Brain microvascular endothelial cell (primary cell): ENCODE data around the gene KRT73.

Experiments
- DNase-seq: peaks from one replicate; pipeline ENCODE4 v3.0.0-alpha.2; 2020
- H3K27ac ChIP-seq: fragments of 250-450 bp; sonication (Bioruptor Pico); 2 replicates; pipeline ENCODE4 v1.5.1; 2020; ENCODE audit warnings: mild to moderate bottlenecking, moderate library complexity
- H3K27me3 ChIP-seq: fragments of 250-450 bp; sonication (Bioruptor Pico); replicated peaks from 2 replicates; pipeline ENCODE4 v1.5.1; 2020; ENCODE audit warnings: mild to moderate bottlenecking
- H3K36me3 ChIP-seq: fragments of 250-450 bp; sonication (Bioruptor Pico); replicated peaks from 2 replicates; pipeline ENCODE4 v1.5.1; 2020; ENCODE audit warnings: mild to moderate bottlenecking
- H3K4me3 ChIP-seq: 2 replicates; pipeline ENCODE4 v1.5.1; 2011; ENCODE audit warnings: low read depth, mild to moderate bottlenecking, control low read depth, low read length, moderate library complexity
- in situ Hi-C: cut with HindIII; loops from 2 replicates; pipeline ENCODE4 v1.10.0; 2017; ENCODE audit warnings: low sequenced_read_pairs, low pct_ligation_motif_present
- TF ChIP-seq, protein P1 (sequence below): IDR thresholded peaks from 2 replicates; pipeline ENCODE4 v1.5.1; 2011; ENCODE audit warnings: low read depth, mild to moderate bottlenecking, moderate library complexity, low read length, control low read depth, inconsistent platforms; ENCODE audit errors: missing control alignments

The KRT73 gene

DNA sequence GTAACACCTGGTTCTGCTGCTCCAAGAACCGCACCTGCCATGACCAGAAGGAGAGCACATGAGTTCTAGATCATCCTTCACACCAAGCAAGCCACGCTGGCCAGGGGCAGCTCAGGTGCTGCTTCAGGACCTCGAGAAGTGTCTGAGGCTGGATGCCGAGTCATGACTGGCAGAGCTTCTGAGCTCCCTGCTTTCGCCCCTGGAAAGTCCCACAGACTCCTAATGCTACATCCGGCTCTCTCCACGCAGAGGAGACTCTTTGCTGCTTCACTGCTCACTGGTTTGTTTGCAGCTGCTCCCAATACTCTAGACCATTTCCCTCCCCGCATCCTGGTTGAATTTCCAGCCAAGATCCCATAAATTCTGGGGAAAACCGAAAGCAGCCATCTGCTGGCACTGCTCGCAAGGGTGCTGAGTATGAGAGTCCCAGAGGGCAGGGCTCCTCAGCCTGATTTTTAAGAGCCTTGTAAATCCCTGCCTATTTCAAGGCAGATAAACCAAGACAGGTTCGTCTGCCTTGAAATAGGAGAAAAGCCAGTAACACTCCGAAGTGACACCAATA is 32.2 kb upstream of the KRT73 start:
- Histone ChIP-seq H3K27ac (no peak overlapping the region), H3K4me3 (no peak overlapping the region), H3K36me3 (no peaks in the 10 kb centered on the region), H3K27me3 (peaks cover 7% of the 10 kb centered on the region)
- in situ Hi-C loops: no loop called here
- TF ChIP-seq, protein P1, sequence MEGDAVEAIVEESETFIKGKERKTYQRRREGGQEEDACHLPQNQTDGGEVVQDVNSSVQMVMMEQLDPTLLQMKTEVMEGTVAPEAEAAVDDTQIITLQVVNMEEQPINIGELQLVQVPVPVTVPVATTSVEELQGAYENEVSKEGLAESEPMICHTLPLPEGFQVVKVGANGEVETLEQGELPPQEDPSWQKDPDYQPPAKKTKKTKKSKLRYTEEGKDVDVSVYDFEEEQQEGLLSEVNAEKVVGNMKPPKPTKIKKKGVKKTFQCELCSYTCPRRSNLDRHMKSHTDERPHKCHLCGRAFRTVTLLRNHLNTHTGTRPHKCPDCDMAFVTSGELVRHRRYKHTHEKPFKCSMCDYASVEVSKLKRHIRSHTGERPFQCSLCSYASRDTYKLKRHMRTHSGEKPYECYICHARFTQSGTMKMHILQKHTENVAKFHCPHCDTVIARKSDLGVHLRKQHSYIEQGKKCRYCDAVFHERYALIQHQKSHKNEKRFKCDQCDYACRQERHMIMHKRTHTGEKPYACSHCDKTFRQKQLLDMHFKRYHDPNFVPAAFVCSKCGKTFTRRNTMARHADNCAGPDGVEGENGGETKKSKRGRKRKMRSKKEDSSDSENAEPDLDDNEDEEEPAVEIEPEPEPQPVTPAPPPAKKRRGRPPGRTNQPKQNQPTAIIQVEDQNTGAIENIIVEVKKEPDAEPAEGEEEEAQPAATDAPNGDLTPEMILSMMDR: no peak
- no peak for DNase-seq

DNA sequence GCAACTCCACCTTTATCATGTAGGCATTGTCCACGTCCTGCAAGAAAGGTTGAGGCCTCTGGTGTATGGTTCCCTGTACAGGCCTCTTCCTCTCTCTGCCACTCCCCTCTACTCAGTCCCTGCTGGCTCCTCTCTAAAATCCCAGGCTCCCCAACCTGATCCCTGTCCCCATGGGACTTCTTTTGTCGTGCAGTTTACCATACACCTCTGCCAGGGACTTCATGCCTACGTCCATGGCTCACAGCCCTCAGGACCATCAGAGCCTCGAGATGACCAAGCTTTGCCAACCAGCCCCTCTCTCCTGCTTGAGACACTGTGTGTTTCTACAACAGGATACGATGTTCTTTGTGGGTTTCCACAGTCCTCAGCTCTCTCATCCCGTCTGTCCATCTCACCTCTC is 30.7 kb upstream of the KRT73 start:
- DNase-seq: no peak
- Histone ChIP-seq H3K36me3 (no peaks in the 10 kb centered on the region), H3K27ac (no peak overlapping the region), H3K4me3 (no peak overlapping the region), H3K27me3 (peaks cover 5% of the 10 kb centered on the region)
- in situ Hi-C loops: loop anchor here (25.0 kb wide), 1 partner anchor 213 kb away; no protein-coding TSS in a partner anchor
- TF ChIP-seq, protein P1: no peak

DNA sequence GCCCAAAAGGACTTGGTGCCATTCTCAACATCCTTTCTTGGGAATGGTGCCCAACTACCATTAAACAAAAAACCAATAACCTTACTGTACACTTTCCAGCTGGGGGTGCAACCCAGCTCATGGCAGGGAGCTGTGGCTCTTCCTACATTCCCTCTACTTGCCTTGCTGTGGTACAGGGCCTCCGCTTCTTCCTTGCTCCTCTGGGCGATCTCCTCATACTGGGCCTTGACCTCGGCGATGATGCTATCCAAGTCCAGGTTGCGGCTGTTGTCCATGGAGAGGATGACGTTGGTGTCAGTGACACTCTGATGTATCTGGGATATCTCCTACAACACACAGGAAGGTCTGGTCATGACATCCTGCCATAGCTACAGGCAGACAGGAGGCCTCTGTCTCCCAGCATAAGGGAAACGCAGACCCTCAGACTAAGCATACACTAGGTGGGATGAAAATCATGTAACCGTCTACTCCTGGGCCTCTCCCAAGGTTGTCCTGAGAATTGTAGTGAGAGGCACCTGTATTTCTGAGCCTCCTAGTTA is 29.7 kb upstream of the KRT73 start:
- Histone ChIP-seq H3K4me3 (no peak overlapping the region), H3K36me3 (no peaks in the 10 kb centered on the region), H3K27me3 (peaks cover 2% of the 10 kb centered on the region), H3K27ac (no peak overlapping the region)
- TF ChIP-seq, protein P1: no peak
- DNase-seq: no peak
- in situ Hi-C loops: loop anchor here (25.0 kb wide), 1 partner anchor 214 kb away; no protein-coding TSS in a partner anchor

DNA sequence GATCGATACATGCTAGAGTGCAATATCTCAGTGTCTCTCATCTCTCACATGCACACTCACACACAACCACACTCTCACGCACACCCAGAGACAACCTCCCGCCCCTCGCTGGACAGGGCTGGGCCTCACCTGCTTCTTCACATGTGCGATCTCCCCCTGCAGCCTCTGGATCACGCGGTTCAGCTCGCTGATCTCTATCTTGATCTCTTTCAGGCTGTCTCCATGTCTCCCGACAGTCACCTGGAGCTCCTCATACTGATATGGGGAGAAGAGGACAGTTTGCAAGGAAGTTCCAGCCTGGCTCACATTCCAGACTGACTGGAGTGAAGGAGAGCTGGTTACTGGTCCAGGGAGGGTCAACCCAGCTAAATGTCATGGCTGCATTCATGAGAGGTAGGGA is 29.2 kb upstream of the KRT73 start:
- Histone ChIP-seq H3K36me3 (no peaks in the 10 kb centered on the region), H3K4me3 (no peak overlapping the region), H3K27ac (no peak overlapping the region), H3K27me3 (peaks cover 2% of the 10 kb centered on the region)
- in situ Hi-C loops: loop anchor here (25.0 kb wide), 1 partner anchor 215 kb away; no protein-coding TSS in a partner anchor
- no peak for DNase-seq
- TF ChIP-seq, protein P1: no peak

DNA sequence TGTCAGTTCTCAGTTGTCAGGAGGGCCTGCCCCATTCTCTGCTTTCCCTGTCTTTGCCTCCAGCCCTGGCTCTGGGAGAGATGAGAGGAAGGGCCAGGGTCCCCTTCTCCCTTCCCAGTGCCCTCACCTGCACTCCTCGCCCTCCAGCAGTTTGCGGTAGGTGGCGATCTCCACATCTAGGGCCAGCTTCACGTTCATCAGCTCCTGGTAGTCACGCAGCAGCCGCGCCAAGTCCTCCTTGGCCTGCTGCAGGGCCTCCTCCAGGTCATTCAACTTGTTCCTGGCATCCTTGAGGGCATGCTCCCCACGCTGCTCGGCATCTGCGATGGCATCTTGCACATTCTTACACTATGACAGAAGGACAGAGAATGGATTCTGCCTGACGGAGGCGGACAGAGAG is 28.3 kb upstream of the KRT73 start:
- TF ChIP-seq, protein P1: no peak
- Histone ChIP-seq H3K27ac (no peak overlapping the region), H3K4me3 (no peak overlapping the region), H3K36me3 (no peaks in the 10 kb centered on the region), H3K27me3 (peaks cover 7% of the 10 kb centered on the region)
- in situ Hi-C loops: loop anchor here (25.0 kb wide), 1 partner anchor 216 kb away; no protein-coding TSS in a partner anchor
- no peak for DNase-seq
